Stomach (tissue), 4 donors: ENCODE data around the gene PRUNE2.

Source experiments
- EP300 ChIP-seq: sonication (generic); formaldehyde crosslinking; IDR thresholded peaks from one replicate; pipeline ENCODE4 v1.6.1; 2017; ENCODE audit warnings: antibody characterized with exemption
- POLR2A ChIP-seq, 4 donors: fragments of 450-650 bp; IDR thresholded peaks; one replicate each; pipeline ENCODE4 v1.6.1; 2016; ENCODE audit warnings: antibody characterized with exemption in 4 of 4, control low read depth in 2 of 4, mild to moderate bottlenecking in 1 of 4, moderate library complexity in 1 of 4
- POLR2AphosphoS5 ChIP-seq, 3 donors: sonication (generic); formaldehyde crosslinking; IDR thresholded peaks; one replicate each; pipeline ENCODE4 v1.6.1; 2016; ENCODE audit warnings: antibody characterized with exemption in 3 of 3
- TF ChIP-seq, protein P1 (sequence below), 7 experiments: fragments of 450-650 bp in 4 of 7; fragments of 200-600 bp in 3 of 7; sonication (generic) in 3 of 7; IDR thresholded peaks; one replicate each; pipeline ENCODE4 v1.5.1; 2016 to 2019; ENCODE audit warnings: antibody characterized with exemption in 7 of 7, control low read depth in 2 of 7, mild to moderate bottlenecking in 1 of 7

DNA sequence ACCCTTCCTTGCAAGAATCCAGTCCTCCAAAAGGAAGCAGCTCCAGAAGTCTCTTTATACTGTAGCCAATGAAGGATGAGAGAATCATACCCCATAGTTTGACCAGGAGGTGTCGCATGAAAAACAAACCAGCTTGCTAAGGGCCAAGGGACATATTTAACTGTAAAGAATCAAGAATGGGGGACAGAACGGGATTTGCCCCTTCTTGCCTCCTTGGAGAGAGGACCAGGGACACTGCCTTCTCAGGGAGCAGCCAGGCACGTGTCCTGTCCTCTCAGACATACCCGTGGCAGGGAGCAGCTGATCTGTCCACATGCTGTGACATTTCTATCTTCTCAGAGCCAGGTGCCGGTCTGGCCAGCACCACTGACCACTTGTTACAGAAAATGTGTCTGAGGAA is 11.7 kb downstream of the PRUNE2 start:
- TF ChIP-seq, protein P1, sequence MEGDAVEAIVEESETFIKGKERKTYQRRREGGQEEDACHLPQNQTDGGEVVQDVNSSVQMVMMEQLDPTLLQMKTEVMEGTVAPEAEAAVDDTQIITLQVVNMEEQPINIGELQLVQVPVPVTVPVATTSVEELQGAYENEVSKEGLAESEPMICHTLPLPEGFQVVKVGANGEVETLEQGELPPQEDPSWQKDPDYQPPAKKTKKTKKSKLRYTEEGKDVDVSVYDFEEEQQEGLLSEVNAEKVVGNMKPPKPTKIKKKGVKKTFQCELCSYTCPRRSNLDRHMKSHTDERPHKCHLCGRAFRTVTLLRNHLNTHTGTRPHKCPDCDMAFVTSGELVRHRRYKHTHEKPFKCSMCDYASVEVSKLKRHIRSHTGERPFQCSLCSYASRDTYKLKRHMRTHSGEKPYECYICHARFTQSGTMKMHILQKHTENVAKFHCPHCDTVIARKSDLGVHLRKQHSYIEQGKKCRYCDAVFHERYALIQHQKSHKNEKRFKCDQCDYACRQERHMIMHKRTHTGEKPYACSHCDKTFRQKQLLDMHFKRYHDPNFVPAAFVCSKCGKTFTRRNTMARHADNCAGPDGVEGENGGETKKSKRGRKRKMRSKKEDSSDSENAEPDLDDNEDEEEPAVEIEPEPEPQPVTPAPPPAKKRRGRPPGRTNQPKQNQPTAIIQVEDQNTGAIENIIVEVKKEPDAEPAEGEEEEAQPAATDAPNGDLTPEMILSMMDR (IDR thresholded peaks at IDR 0.05): no peak
- no peak for TF ChIP-seq POLR2A (IDR thresholded peaks at IDR 0.05)
- no peak for TF ChIP-seq POLR2AphosphoS5 (IDR thresholded peaks at IDR 0.05)
- no peak for TF ChIP-seq EP300
